Nephron (organoid): ENCODE results near the gene VPS45.

ENCODE experiments used
- H3K27ac Mint-ChIP-seq, 3 experiments: 2 replicates each; pipeline ENCODE4 v1.8.0; 2020; ENCODE audit warnings: mixed read lengths in 3 of 3, mild to moderate bottlenecking in 2 of 3, moderate library complexity in 1 of 3
- H3K27me3 Mint-ChIP-seq: 2 replicates; pipeline ENCODE4 v1.8.0; 2021; ENCODE audit warnings: low read depth, mild to moderate bottlenecking, moderate library complexity, mixed read lengths
- H3K36me3 Mint-ChIP-seq: 2 replicates; pipeline ENCODE4 v1.8.0; 2020; ENCODE audit warnings: low read depth, mixed read lengths
- H3K4me1 Mint-ChIP-seq: 2 replicates; pipeline ENCODE4 v1.8.0; 2020; ENCODE audit warnings: mixed read lengths
- H3K4me3 Mint-ChIP-seq, 3 experiments: 2 replicates each; pipeline ENCODE4 v1.8.0; 2020; ENCODE audit warnings: mild to moderate bottlenecking in 3 of 3, mixed read lengths in 3 of 3, moderate library complexity in 2 of 3
- H3K9me3 Mint-ChIP-seq: 2 replicates; pipeline ENCODE4 v1.8.0; 2020; ENCODE audit warnings: mixed read lengths
- TF ChIP-seq, protein P1 (sequence below), 3 experiments: fragments of 200-600 bp; sonication (generic); IDR thresholded peaks; one replicate each; pipeline ENCODE4 v1.5.0; 2021; ENCODE audit warnings: antibody characterized with exemption in 3 of 3; ENCODE audit not compliant: unreplicated experiment in 3 of 3

The VPS45 gene

DNA sequence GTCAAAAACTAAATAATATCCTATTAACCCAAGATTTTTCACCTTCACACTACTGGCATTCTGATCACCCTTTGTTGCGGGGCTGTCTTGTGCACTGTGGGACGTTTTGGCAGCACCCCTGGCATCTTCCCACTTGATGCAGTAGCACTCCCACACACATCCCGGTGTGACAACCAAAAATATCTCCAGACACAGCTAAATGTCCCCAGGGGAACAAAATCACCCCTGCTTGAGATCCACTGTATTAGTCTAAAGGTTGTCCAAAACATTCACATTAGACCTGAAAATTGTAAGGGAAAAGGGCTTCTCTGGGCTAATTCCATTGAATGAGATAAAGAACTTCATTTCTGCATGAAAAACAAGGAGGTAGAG lies 120.0 kb downstream of the VPS45 start:
- Mint-ChIP-seq H3K36me3 (no peaks in the 10 kb centered on the region), H3K27me3 (peaks cover 8% of the 10 kb centered on the region), H3K4me3 (no peak overlapping the region), H3K27ac (peak overlapping the region in 1 of 3 experiments; percentile 9), H3K4me1 (peaks cover 14% of the 10 kb centered on the region), H3K9me3 (no peaks in the 10 kb centered on the region)
- TF ChIP-seq, protein P1, sequence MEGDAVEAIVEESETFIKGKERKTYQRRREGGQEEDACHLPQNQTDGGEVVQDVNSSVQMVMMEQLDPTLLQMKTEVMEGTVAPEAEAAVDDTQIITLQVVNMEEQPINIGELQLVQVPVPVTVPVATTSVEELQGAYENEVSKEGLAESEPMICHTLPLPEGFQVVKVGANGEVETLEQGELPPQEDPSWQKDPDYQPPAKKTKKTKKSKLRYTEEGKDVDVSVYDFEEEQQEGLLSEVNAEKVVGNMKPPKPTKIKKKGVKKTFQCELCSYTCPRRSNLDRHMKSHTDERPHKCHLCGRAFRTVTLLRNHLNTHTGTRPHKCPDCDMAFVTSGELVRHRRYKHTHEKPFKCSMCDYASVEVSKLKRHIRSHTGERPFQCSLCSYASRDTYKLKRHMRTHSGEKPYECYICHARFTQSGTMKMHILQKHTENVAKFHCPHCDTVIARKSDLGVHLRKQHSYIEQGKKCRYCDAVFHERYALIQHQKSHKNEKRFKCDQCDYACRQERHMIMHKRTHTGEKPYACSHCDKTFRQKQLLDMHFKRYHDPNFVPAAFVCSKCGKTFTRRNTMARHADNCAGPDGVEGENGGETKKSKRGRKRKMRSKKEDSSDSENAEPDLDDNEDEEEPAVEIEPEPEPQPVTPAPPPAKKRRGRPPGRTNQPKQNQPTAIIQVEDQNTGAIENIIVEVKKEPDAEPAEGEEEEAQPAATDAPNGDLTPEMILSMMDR (IDR thresholded peaks at IDR 0.05; ENCODE audit: unreplicated experiment in 3 of 3) = peak in 1 of 3 experiments; percentile 24

DNA sequence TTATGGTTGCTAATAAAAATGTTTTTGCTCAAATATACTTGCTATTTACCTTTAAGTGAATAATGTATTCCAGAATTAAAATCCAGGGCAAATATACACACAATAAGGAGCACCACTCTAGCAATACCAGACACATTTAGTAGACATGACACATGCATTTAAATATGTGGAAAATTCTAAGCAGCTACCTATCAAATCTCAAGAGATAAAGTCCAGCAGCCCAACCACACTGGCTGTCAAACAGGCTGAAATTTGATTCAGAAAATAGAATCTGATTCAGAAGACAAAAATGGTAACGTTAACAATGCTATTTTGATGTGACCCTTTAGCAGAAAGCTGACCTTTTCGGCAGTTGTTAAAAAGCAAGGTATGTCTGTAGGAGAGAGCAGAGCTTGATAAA lies 124.4 kb downstream of the VPS45 start:
- TF ChIP-seq, protein P1 (IDR thresholded peaks at IDR 0.05; ENCODE audit: unreplicated experiment in 3 of 3) = no peak
- H3K27me3 Mint-ChIP-seq = peaks cover 6% of the 10 kb centered on the region
- no peaks in the 10 kb centered on the region for H3K9me3 Mint-ChIP-seq
- no peak overlapping the region for H3K4me3 Mint-ChIP-seq
- peak overlapping the region; percentile 22 to 48 (median 27) for H3K27ac Mint-ChIP-seq
- peaks cover 14% of the 10 kb centered on the region for H3K4me1 Mint-ChIP-seq
- no peaks in the 10 kb centered on the region for H3K36me3 Mint-ChIP-seq

DNA sequence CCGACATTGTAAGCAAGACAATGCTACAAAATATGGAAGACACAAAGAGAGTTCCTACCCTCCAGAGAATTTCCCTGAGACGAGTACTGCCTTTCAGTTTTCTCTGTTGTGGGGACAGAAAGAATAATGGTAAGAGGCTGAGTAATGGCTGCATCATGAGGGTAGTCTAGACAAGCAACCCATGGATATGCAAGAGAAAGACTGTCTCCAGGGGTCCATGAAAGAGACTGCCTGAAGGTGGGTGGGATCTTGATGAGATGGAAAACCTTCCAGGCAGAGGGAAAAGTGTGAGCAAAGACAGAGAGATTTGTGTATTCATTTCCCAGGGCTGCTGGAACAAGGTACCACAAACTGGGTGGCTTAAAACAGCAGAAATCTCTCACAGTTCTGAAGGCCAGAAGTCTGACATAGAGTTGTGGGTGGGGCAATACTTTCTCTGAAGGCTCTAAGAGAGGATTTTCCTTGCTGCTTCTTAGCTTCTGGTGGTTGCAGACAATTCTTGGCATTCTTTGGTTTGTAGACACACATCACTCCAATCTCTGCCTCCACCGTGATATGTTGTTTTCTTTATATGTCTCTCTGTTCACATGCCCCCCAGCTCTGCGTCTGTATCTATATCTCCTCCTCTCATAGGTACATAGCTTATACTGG lies 126.9 kb downstream of the VPS45 start:
- TF ChIP-seq, protein P1 (IDR thresholded peaks at IDR 0.05; ENCODE audit: unreplicated experiment in 3 of 3) = no peak
- H3K27me3 Mint-ChIP-seq = no peaks in the 10 kb centered on the region
- H3K4me3 Mint-ChIP-seq = no peak overlapping the region
- peaks cover 5% of the 10 kb centered on the region for H3K4me1 Mint-ChIP-seq
- H3K36me3 Mint-ChIP-seq = no peaks in the 10 kb centered on the region
- H3K9me3 Mint-ChIP-seq = no peaks in the 10 kb centered on the region
- no peak overlapping the region for H3K27ac Mint-ChIP-seq
